Measurements from ENCODE around the gene EGFL6.

The EGFL6 gene

GRCh38 chrX:13574600-13574999, 5.2 kb downstream of the EGFL6 start:
- no peak for DNase-seq
- Histone ChIP-seq H3K36me3 (replicated peaks) (no peaks in the 10 kb centered on the region), H3K27me3 (replicated peaks) (peaks cover 14% of the 10 kb centered on the region), H3K4me3 (ENCODE audit: low read depth, low read length) (no peak overlapping the region), H3K27ac (no peak overlapping the region)
- no peak for TF ChIP-seq CTCF (IDR thresholded peaks at IDR 0.05; ENCODE audit: low read depth, low read length, missing control alignments)
- in situ Hi-C loops (cut with HindIII; ENCODE audit: low pct_ligation_motif_present, low sequenced_read_pairs), result no loop called here

DNA sequence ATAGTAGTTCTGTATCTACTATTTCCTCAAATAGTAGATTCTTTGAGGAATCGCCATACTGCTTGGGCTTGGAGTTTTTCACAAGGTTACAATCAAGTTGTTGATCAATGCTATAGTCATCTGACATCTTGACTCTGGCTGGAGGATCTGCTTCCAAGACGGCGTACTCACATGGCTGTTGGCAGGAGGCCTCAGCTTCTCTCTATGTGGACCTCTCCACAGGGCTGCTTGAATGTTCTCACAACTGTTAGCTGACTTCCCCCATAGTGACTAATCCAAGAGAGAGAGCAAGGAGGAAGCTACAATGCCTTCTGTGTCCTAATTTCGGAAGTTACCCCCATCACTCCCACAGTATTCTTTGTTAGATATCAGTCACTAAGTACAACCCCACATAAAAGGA, 10.3 kb downstream of the EGFL6 start:
- no peak for TF ChIP-seq CTCF (IDR thresholded peaks at IDR 0.05; ENCODE audit: low read depth, low read length, missing control alignments)
- DNase-seq, result no peak
- no peaks in the 10 kb centered on the region for H3K36me3 ChIP-seq (replicated peaks)
- no peaks in the 10 kb centered on the region for H3K27me3 ChIP-seq (replicated peaks)
- in situ Hi-C loops (cut with HindIII; ENCODE audit: low pct_ligation_motif_present, low sequenced_read_pairs), result no loop called here
- H3K27ac ChIP-seq, result no peak overlapping the region
- H3K4me3 ChIP-seq (ENCODE audit: low read depth, low read length), result no peak overlapping the region

- H3K27ac ChIP-seq, result no peak overlapping the region
These were observed 12.2 kb downstream of the EGFL6 start for GRCh38 chrX:13581554-13581953.

GRCh38 chrX:13587786-13588477, 18.5 kb downstream of the EGFL6 start:
- no peak for DNase-seq
- Histone ChIP-seq H3K36me3 (replicated peaks) (no peaks in the 10 kb centered on the region), H3K4me3 (ENCODE audit: low read depth, low read length) (no peak overlapping the region), H3K27ac (no peak overlapping the region), H3K27me3 (replicated peaks) (no peaks in the 10 kb centered on the region)
- in situ Hi-C loops (cut with HindIII; ENCODE audit: low pct_ligation_motif_present, low sequenced_read_pairs), result no loop called here
- TF ChIP-seq CTCF (IDR thresholded peaks at IDR 0.05; ENCODE audit: low read depth, low read length, missing control alignments), result no peak

More at GRCh38 chrX:13581554-13581953, 12.2 kb downstream of the EGFL6 start:
- in situ Hi-C loops (cut with HindIII; ENCODE audit: low pct_ligation_motif_present, low sequenced_read_pairs), result no loop called here
- Histone ChIP-seq H3K36me3 (replicated peaks) (no peaks in the 10 kb centered on the region), H3K4me3 (ENCODE audit: low read depth, low read length) (no peak overlapping the region), H3K27me3 (replicated peaks) (no peaks in the 10 kb centered on the region)
- DNase-seq, result no peak
- TF ChIP-seq CTCF (IDR thresholded peaks at IDR 0.05; ENCODE audit: low read depth, low read length, missing control alignments), result no peak

GRCh38 chrX:13590207-13590606, 20.8 kb downstream of the EGFL6 start:
- H3K4me3 ChIP-seq (ENCODE audit: low read depth, low read length), result no peak overlapping the region
- no peak for TF ChIP-seq CTCF (IDR thresholded peaks at IDR 0.05; ENCODE audit: low read depth, low read length, missing control alignments)
- in situ Hi-C loops (cut with HindIII; ENCODE audit: low pct_ligation_motif_present, low sequenced_read_pairs), result no loop called here
- no peak for DNase-seq
- H3K27ac ChIP-seq, result no peak overlapping the region
- H3K36me3 ChIP-seq (replicated peaks), result no peaks in the 10 kb centered on the region
- no peaks in the 10 kb centered on the region for H3K27me3 ChIP-seq (replicated peaks)

DNA sequence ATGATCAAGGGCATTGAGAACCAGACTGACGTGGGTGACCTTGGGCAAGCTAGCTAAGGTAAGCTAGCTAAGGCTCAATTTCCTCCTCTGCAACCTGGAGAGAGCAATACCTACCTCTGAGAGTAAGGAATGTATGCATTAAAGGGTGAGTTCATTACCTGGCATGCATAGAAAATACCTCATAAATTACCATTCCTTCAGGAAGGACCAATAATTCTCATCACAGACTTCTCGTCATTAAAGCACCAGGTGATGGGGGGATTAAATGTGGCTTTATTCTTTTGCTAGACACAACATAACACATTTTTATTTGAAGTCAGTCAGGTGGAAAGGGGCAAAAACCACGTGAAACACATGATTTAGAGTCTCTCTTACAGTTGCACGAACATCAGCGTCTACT, 21.5 kb downstream of the EGFL6 start:
- H3K27me3 ChIP-seq (replicated peaks), result no peaks in the 10 kb centered on the region
- H3K27ac ChIP-seq, result no peak overlapping the region
- no peak for DNase-seq
- in situ Hi-C loops (cut with HindIII; ENCODE audit: low pct_ligation_motif_present, low sequenced_read_pairs), result no loop called here
- TF ChIP-seq CTCF (IDR thresholded peaks at IDR 0.05; ENCODE audit: low read depth, low read length, missing control alignments), result no peak
- H3K4me3 ChIP-seq (ENCODE audit: low read depth, low read length), result no peak overlapping the region
- no peaks in the 10 kb centered on the region for H3K36me3 ChIP-seq (replicated peaks)
